Memory B cell (primary cell): ENCODE measurements around the gene NCR2.

Experiments used
- ATAC-seq: fragments of 150-1000 bp; cut with Tn5 transposase; 2 replicates; pipeline ENCODE4 v1.10.0; 2021; ENCODE audit warnings: low read depth, mild to moderate bottlenecking, moderate library complexity
- DNase-seq, 2 donors: peaks; one replicate each; pipeline ENCODE4 v3.0.0; 2022; ENCODE audit warnings: low spot score in 2 of 2
- H3K27ac Mint-ChIP-seq: one replicate; pipeline ENCODE4 v1.8.0; 2022; ENCODE audit warnings: mild to moderate bottlenecking, moderate library complexity, mixed read lengths
- H3K27me3 Mint-ChIP-seq: one replicate; pipeline ENCODE4 v1.8.0; 2022; ENCODE audit warnings: mixed read lengths
- H3K36me3 Mint-ChIP-seq: one replicate; pipeline ENCODE4 v1.8.0; 2022; ENCODE audit warnings: mild to moderate bottlenecking, mixed read lengths
- H3K4me1 Mint-ChIP-seq: one replicate; pipeline ENCODE4 v1.8.0; 2022; ENCODE audit warnings: mixed read lengths
- H3K4me3 Mint-ChIP-seq: one replicate; pipeline ENCODE4 v1.8.0; 2022; ENCODE audit warnings: mild to moderate bottlenecking, moderate library complexity, mixed read lengths
- H3K9me3 Mint-ChIP-seq: one replicate; pipeline ENCODE4 v1.8.0; 2022; ENCODE audit warnings: mixed read lengths

The NCR2 gene

GRCh38 chr6:41374618-41375590 is 39.5 kb downstream of the NCR2 start:
- H3K27ac Mint-ChIP-seq = no peak overlapping the region
- no peaks in the 10 kb centered on the region for H3K9me3 Mint-ChIP-seq
- H3K27me3 Mint-ChIP-seq = peaks cover 29% of the 10 kb centered on the region
- DNase-seq (no peak), ATAC-seq (no peak)
- H3K4me1 Mint-ChIP-seq = peaks cover 31% of the 10 kb centered on the region
- peak overlapping the region; percentile 9 for H3K4me3 Mint-ChIP-seq
- H3K36me3 Mint-ChIP-seq = no peaks in the 10 kb centered on the region

DNA sequence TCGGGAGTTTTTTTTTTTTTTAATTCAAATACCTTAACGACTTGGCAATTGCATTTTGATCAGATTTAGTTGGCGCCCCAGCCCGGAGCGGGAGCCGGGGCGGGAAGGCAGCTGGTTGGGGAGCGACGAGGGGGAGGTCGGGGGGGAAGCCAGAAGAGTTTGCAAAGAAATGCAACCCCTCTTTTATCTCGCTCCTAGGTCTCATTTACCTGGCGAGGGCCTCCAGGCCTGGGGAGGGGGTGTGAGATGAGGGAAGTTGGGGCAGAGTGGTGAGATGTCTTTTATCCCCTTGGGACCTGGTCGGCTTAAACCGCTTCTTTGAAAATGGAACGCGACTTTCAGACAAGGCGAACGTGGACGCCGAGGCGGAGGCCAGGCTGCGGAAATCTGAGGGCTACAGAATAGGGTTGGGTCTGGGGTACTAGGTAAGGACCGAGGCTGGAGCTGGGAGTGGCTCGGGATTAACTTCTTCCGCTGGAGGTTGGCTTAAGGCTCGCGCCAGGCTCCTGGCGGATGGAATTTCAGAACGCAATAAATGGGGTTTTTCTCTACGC is 40.3 kb downstream of the NCR2 start:
- H3K9me3 Mint-ChIP-seq = no peaks in the 10 kb centered on the region
- ATAC-seq (no peak), DNase-seq (no peak)
- H3K4me1 Mint-ChIP-seq = peaks cover 29% of the 10 kb centered on the region
- H3K27ac Mint-ChIP-seq = no peak overlapping the region
- no peaks in the 10 kb centered on the region for H3K36me3 Mint-ChIP-seq
- peak overlapping the region; percentile 9 for H3K4me3 Mint-ChIP-seq
- peaks cover 26% of the 10 kb centered on the region for H3K27me3 Mint-ChIP-seq

DNA sequence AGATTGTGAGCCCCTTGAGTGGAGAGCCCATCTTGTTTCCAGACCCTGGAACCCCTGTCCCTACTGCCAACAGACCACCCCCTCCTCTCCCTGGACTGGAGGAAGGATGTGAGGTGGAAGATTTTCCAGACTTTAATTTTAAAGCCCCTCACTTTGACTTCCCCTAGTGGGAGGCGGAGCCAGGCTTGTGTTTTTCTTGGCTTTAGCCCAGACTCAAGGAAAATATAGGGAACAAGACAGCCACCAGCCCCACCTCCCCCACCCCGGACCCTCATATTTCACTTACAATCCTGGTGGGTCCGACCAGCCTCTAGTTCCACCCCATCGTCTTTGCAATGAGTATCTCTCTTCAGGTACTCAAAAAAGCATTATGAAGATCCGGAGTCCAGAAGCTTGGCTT is 40.8 kb downstream of the NCR2 start:
- H3K36me3 Mint-ChIP-seq = no peaks in the 10 kb centered on the region
- H3K27ac Mint-ChIP-seq = no peak overlapping the region
- ATAC-seq = no peak
- no peaks in the 10 kb centered on the region for H3K9me3 Mint-ChIP-seq
- H3K4me3 Mint-ChIP-seq = no peak overlapping the region
- DNase-seq = no peak
- H3K4me1 Mint-ChIP-seq = peaks cover 28% of the 10 kb centered on the region
- peaks cover 25% of the 10 kb centered on the region for H3K27me3 Mint-ChIP-seq

GRCh38 chr6:41377071-41377470 is 41.7 kb downstream of the NCR2 start:
- no peaks in the 10 kb centered on the region for H3K9me3 Mint-ChIP-seq
- ATAC-seq (no peak), DNase-seq (no peak)
- no peak overlapping the region for H3K4me3 Mint-ChIP-seq
- H3K4me1 Mint-ChIP-seq = peaks cover 22% of the 10 kb centered on the region
- H3K27me3 Mint-ChIP-seq = peaks cover 24% of the 10 kb centered on the region
- no peaks in the 10 kb centered on the region for H3K36me3 Mint-ChIP-seq
- H3K27ac Mint-ChIP-seq = no peak overlapping the region

GRCh38 chr6:41379306-41379705 is 43.9 kb downstream of the NCR2 start:
- Mint-ChIP-seq H3K27me3 (peaks cover 25% of the 10 kb centered on the region), H3K27ac (no peak overlapping the region), H3K4me3 (no peak overlapping the region), H3K9me3 (no peaks in the 10 kb centered on the region), H3K4me1 (peaks cover 10% of the 10 kb centered on the region), H3K36me3 (no peaks in the 10 kb centered on the region)
- ATAC-seq (no peak), DNase-seq (no peak)

- ATAC-seq = no peak
- H3K36me3 Mint-ChIP-seq = no peaks in the 10 kb centered on the region
- H3K27me3 Mint-ChIP-seq = peaks cover 18% of the 10 kb centered on the region
- no peak overlapping the region for H3K27ac Mint-ChIP-seq
- H3K4me3 Mint-ChIP-seq = no peak overlapping the region
- DNase-seq = no peak
- no peaks in the 10 kb centered on the region for H3K4me1 Mint-ChIP-seq
- peaks cover 1% of the 10 kb centered on the region for H3K9me3 Mint-ChIP-seq
Observed at GRCh38 chr6:41386594-41386993, 51.2 kb downstream of the NCR2 start.

DNA sequence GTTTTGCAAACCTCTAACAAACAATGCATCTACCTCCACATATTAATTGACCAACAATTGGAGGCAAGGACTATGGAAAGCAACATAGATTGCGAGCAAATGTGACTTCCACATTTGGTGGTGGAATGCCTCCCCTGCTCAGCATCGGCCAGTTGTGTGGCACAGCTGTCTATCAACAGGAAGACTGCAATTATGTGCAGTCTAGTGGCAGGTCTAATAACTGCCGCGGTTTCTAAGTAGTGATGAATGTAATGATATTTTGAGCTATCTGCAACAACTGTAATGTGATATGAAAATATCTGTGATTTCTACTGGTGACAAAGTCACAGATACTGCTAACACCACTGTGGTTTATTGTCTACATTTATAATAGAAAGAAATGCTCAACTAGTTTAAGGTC is 56.8 kb downstream of the NCR2 start:
- no peak for ATAC-seq
- H3K27ac Mint-ChIP-seq = no peak overlapping the region
- no peak for DNase-seq
- H3K9me3 Mint-ChIP-seq = peaks cover 16% of the 10 kb centered on the region
- peaks cover 8% of the 10 kb centered on the region for H3K36me3 Mint-ChIP-seq
- no peak overlapping the region for H3K4me3 Mint-ChIP-seq
- H3K27me3 Mint-ChIP-seq = peaks cover 16% of the 10 kb centered on the region
- H3K4me1 Mint-ChIP-seq = no peaks in the 10 kb centered on the region

GRCh38 chr6:41396335-41396734 is 60.9 kb downstream of the NCR2 start:
- Mint-ChIP-seq H3K9me3 (peaks cover 14% of the 10 kb centered on the region), H3K36me3 (peaks cover 8% of the 10 kb centered on the region), H3K27me3 (peaks cover 24% of the 10 kb centered on the region), H3K4me1 (no peaks in the 10 kb centered on the region), H3K27ac (no peak overlapping the region), H3K4me3 (no peak overlapping the region)
- DNase-seq (no peak), ATAC-seq (no peak)

GRCh38 chr6:41399424-41399823 is 64.0 kb downstream of the NCR2 start:
- no peak for ATAC-seq
- H3K4me1 Mint-ChIP-seq = no peaks in the 10 kb centered on the region
- H3K9me3 Mint-ChIP-seq = peaks cover 14% of the 10 kb centered on the region

More at GRCh38 chr6:41399424-41399823, 64.0 kb downstream of the NCR2 start:
- Mint-ChIP-seq H3K27ac (no peak overlapping the region), H3K4me3 (no peak overlapping the region), H3K27me3 (peaks cover 27% of the 10 kb centered on the region), H3K36me3 (peaks cover 11% of the 10 kb centered on the region)
- DNase-seq = no peak
